Activated CD8-positive, alpha-beta memory T cell treated with anti-CD3 and anti-CD28 coated beads, Interleukin-2, amount 50 U/mL, for 1 hour (primary cell): ENCODE results near the gene SELENOS.

ENCODE experiments used
- DNase-seq: peaks from one replicate; pipeline ENCODE4 v3.0.0-alpha.2; 2020; ENCODE audit errors: extremely low read depth

SELENOS gene

GRCh38 chr15:101277038-101277822, at the start of gene SELENOS:
SELENOS (minus strand) TSS chr15:101277485; CDS start chr15:101277417, 68 bp downstream.
- DNase-seq = peak; percentile 59

GRCh38 chr15:101326462-101327146, 49.3 kb upstream of the SELENOS start:
- no peak for DNase-seq

- no peak for DNase-seq
Observed at GRCh38 chr15:101326026-101326315, 48.7 kb upstream of the SELENOS start.

GRCh38 chr15:101325263-101326025, 48.2 kb upstream of the SELENOS start:
- no peak for DNase-seq

GRCh38 chr15:101324524-101325177, 47.4 kb upstream of the SELENOS start:
- no peak for DNase-seq

- no peak for DNase-seq
Observed at GRCh38 chr15:101323793-101324523, 46.7 kb upstream of the SELENOS start.

- DNase-seq = no peak
Observed at GRCh38 chr15:101322854-101323477, 45.7 kb upstream of the SELENOS start.

GRCh38 chr15:101322016-101322695, 44.9 kb upstream of the SELENOS start:
- no peak for DNase-seq

GRCh38 chr15:101320501-101321052, 43.3 kb upstream of the SELENOS start:
- no peak for DNase-seq

GRCh38 chr15:101318839-101319238, 41.6 kb upstream of the SELENOS start:
- no peak for DNase-seq

GRCh38 chr15:101318147-101318819, 41.0 kb upstream of the SELENOS start:
- no peak for DNase-seq

- DNase-seq = no peak
Observed at GRCh38 chr15:101317336-101317872, 40.1 kb upstream of the SELENOS start.

- DNase-seq = no peak
Observed at GRCh38 chr15:101316529-101316928, 39.2 kb upstream of the SELENOS start.

- no peak for DNase-seq
Observed at GRCh38 chr15:101315736-101316135, 38.5 kb upstream of the SELENOS start.

GRCh38 chr15:101314336-101315125, 37.2 kb upstream of the SELENOS start:
- DNase-seq = no peak

GRCh38 chr15:101313041-101313761, 35.9 kb upstream of the SELENOS start:
- DNase-seq = no peak

- DNase-seq = no peak
Observed at GRCh38 chr15:101310508-101310907, 33.2 kb upstream of the SELENOS start.

- no peak for DNase-seq
Observed at GRCh38 chr15:101310161-101310480, 32.8 kb upstream of the SELENOS start.
